HG02623 (cell line): ENCODE measurements around the gene ZNF469.

ENCODE experiments used
- ATAC-seq: cut with Tn5 transposase; IDR thresholded peaks from one replicate; pipeline ENCODE4 v1.9.1; 2021; ENCODE audit warnings: moderate library complexity; ENCODE audit not compliant: unreplicated experiment

Gene ZNF469

DNA sequence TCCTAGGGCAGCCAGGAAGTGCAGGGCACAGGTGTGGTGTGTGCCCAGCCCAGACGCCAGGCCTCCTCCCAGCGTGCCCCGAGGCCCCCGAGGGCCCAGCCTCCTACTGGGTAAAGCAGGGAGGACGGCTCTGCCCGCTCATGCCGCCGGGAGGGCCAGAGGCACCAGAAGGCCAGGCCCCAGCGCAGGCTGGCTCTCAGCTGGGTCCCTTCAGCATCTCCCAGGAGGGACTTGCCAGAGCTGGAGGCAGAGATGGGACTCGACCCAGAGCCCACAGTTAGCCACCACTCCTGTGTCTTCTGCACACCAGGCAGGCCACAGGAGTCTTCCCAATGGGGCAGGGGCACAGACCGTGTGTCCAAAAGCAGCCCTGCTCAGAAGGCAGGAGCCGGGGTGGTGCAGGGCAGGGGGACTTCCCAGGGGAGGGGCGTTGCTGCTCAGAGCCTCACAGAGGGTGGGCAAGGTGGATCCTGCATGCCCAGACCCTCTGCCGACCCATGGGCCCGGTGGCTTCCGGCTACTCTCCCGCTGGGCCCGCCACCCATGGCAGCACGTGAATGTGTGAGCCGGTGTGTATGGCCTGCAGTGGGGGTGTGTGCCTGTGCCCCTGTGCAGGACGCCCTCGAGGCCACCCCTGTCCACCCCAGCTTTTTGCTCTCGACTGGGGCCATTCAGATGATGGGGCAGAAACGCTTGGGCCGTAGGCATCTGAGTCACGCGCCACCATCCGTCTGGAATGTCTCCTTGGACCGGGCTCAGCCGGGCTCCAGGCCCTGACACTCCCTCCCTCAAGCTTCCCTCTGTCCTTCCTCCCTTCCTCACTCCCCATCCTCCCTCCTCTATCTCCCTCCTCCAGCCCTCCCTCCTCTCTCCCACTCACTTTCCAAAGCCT, 5.7 kb upstream of the ZNF469 start:
- ATAC-seq, result no peak

DNA sequence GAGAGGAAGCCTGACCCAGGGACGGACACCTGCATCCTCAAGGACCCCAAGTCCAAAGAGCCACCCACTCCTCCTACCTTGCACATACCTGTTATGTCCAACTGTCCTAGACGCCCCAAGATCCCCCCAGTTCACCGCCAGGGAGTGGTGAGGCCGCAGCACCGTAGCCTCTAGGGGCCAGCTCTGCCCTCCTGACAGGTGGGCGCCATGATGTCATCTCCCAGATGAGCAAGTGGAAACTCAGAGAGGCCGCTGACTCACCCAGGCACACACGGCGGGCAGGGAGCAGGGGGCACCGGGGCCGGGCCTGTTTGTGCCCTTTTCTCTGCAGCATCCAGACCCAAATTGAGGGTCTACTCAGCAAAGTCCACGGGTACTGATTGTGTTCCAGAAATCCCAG, 4.8 kb upstream of the ZNF469 start:
- ATAC-seq, result no peak

DNA sequence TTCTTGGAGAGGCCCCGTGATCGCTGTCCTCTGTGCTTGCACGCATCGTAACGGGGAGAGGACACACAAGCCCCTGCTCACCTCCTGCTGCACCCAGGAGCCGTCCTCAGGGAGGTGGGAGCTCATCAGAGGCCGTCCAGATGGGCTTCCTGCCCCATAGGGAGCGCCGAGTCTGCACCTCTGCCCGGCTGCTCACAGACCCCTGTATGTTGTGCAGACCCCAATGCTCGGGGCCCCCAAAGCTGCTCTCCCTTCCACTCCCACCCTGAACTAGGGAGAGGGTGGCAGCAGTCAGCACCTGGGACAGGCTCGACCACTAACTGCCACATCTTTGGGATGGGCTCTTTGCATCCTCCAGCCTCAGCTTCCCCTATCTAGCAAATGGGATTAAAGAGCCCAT, 4.4 kb upstream of the ZNF469 start:
- ATAC-seq, result no peak

DNA sequence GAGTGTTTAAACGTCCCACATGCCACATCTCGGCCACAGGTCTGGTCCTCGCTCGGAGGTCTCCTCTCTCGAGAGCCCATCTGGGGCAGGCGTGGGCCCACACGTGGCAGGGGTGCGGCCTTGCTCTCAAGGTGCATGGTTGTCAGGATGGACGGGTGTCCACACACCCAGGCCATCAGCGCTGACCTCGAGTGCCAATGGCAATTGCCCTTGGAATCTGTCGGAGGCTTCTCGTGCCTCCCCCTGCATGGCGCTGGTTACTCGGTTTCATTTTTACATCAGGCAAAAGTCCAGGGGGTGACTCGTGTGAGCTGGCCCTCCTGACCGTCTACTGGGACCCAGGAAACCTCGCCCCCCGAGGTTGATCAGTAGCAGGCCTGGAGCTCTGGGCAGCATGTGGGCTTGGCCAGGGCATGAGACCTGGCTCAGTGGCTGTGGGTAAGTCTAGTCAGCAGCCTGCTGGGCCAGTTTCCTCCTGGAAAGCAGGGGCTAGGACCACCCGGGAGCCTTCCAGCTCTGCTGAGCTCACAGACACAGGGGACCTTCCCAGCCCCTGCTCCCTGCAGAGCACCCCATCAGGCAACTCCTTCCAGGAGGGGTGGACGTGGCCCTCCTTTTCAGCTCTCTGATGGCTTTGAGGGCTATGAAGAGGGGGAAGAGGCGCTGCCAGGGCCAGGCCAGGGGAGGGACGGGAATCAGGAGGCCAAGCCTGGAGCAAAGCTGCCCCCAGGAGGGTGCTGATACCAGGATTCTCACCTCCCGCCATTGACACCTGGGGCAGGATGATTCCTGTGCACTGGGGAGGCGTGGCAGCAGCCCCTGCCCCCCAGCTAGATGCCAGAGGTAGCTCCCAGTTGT, 3.7 kb upstream of the ZNF469 start:
- no peak for ATAC-seq

DNA sequence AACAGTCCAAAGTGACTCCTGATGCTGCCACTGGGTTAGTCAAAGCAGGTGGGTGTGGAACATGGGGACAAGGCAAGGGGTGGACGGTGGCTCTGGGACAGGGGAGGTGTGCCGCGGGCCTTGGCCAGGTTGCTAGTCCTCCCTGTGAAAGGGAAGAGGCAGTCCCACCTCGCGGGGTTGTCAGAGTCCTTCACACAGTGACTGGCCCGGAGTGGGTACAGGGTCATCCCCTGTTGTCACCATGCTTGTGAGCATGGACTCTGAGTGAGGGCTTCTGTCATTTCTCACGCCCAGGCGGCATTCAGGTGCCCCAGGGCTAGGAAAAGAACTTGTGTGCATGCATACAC, 3.1 kb upstream of the ZNF469 start:
- ATAC-seq, result no peak

DNA sequence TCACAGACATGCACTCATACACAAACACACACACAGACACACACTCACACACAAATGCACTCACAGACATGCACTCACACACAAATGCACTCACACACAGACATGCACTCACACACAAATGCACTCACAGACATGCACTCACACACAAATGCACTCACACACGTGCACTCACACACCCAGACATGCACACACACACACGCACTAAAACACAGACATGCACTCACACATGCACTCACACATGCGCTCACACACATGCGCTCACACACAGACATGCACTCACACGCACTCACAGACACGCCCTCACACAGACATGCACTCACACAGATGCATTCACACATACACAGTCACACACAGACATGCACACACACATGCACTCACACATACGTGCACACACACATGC, 2.7 kb upstream of the ZNF469 start:
- no peak for ATAC-seq

DNA sequence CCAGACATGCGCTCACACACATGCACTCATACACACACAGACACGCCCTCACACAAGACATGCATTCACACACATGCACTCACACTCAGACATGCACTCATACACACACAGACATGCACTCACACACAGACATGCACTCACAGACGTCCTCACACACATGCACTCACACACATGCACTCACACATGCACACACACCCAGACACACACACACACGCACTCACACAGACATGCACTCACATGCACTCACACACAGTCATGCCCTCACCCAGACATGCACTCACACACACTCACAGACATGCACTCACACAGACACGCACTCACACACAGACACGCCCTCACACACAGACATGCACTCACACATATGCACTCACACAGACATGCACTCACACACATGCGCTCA, 2.1 kb upstream of the ZNF469 start:
- ATAC-seq, result no peak

DNA sequence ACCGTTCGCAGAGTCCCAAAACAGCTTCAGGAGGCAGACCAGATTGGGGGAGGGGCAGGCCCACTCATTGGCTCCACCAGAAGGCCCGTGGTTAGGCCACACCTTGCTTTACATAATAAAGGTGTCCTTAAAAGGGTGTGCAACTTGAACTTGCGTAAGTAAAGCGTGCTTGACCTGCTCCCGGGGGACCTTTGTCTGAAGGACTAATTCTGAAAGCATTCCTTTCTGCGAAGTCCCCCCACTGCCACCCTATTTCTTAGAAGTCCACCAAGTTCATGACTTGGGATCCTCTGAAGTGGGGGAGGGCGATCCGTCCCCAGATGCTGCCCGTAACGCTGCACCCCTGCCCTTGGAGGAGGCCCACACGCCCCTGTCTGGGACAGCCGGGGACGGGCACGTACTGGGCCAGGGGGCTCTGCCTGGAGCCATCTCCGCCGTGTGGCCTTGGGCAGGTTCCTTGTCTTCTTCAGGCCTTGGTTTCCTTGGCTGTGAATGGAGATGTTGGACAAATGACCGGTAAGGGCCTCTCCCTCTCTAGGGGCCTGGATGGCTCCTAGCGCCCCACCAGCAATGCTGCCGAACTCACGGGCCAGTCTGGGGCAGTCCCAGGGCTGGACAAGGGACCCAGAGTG, 823 bp upstream of the ZNF469 start:
- no peak for ATAC-seq

DNA sequence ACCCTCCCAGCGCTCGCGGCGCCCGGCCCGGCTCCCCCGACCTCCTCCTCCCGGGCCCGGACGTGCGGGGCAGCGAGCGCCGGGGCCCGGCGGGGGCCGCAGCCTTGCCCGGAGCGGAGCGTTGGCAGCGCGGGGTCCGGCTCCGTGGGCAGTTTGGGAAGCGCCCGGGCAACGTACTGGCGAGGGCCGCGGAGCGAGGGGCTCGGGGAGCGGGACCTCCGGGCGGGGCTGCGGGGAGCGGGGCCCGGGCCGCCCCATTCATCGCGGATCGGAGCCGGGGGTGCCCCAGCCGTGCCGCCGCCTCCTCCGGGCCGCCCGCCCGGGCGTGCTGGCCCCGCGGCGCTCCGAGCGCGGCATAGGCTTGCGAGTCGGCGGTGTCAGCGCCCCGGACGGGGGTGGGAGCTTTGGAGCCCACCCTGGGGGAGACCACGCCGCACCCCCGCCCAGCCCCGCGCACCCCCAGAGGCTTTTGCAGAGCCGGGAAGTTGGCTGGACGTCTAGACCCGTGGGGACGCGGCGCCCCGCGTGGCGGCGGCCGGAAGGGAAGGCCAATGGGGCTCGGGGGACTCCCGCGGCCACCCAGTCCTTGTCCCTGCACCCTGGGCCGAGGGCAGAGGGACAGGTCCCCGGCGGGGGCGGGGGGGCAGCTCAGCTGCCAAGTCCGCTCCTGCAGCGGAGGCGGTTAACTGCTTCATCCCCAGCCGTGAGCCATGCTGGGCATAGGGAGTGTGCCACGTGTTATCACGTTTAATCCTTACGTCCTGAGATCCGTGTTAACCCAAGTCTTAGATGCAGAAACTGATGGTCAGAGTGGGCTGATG, 852 bp downstream of the ZNF469 start:
- no peak for ATAC-seq

DNA sequence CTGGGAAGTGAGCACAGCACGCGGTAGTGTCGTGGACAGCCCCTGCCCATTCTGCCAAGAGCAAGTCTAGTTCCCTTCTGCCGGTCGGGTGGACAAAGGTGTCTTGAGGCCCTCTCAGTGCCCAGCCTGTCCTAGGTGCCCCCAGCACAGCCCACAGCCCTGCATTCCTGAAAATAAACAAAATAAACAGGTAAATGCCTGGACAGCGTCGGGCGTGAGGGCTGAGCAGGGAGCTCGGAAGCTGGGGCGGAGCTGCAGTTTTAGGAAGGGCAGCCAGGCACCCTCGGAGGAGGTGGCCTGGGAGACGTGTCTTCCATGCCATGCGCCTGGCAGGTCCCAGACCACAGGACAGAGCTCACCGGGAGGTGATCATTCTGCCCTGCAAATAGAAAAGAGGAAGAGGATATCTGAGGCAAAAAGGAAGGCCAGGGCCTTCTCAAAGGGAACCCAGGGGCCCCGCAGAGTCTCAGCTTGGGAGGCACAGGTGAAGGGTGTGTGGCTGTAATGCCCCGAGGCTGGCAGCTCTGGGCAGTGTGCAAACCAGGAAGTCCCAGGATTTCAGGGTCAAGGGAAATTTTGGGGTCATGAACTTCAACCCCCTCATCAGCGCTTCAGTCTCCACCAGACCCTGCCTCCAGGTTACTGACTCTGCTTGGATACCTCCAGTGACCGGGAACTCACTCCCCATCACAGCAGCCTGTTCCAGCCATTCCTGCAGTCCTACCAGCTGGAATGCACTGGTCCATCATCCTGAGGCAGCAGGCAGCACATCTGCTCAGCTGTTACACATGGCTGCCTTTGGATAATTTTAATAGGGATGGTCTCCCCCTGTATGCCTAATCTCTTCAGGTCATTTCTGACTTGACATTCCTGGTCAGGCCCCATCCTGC, 1.7 kb downstream of the ZNF469 start:
- ATAC-seq, result no peak

DNA sequence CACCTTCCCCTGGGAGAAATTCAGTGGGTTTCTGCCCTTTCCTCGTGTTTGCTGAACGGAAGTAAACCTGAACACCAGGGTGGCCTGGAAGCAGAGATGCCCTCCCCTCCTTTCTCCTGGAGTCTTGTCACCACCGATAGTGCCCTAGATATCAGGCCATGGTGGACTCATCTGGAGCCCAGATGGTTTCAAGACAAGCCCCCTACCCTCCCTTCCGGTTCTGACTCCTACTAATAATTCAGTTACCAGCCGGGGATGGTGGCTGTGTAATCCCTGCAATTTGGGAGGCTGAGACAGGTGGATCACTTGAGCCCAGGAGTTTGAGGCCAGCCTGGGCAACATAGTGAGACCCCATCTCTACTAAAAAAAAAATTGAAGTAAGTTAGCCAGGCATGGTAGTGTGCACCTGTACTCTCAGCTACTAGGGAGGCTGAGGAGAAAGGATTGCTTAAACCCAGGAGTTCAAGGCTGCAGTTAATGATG, 2.4 kb downstream of the ZNF469 start:
- no peak for ATAC-seq

DNA sequence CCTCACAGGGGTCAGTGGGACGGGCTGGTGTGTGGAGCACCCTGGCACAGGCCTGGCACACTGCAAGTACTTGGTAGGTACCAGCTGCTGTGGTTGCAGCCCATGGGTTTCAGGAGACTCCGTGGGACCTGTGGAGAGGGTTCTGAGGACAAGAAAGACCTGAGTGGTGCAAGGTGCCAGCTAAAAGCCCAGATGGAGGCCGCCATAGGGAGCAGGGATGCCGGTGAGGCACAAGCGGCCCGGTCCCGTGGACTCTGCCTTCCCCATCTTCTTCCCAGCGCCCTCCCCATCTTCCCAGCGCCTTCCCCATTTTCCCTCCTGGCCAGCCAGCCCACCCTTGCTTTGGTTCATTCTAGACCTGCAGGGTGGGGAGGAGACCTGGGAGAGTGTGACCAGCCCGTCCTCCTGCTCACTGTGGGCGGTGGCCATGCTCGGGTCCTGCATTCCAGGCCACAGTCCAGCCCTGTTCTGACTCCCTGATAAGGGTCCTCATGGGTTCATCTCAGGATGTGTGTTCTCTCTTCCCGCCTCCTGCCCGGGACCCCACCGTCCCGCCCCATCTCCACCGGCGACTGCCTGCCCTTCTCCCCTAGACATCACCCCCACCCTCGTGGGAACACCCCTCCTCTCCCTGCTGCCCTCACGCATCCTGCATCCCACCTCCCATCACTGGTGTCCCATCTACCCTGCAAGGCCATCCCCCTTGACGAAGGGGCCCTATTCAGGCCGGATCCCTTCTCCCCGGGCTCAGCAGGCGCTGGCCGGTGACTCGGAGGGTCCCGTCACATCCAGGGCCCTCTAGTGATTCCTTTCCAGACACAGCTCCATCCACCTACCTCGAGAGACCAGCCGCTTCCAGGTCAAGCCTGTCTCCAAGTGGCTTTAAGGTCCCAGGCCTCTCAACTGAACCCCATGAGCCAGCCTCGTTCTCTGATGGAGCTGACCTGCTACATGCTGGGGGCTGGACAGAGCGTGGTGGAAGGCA, 3.4 kb downstream of the ZNF469 start:
- no peak for ATAC-seq

DNA sequence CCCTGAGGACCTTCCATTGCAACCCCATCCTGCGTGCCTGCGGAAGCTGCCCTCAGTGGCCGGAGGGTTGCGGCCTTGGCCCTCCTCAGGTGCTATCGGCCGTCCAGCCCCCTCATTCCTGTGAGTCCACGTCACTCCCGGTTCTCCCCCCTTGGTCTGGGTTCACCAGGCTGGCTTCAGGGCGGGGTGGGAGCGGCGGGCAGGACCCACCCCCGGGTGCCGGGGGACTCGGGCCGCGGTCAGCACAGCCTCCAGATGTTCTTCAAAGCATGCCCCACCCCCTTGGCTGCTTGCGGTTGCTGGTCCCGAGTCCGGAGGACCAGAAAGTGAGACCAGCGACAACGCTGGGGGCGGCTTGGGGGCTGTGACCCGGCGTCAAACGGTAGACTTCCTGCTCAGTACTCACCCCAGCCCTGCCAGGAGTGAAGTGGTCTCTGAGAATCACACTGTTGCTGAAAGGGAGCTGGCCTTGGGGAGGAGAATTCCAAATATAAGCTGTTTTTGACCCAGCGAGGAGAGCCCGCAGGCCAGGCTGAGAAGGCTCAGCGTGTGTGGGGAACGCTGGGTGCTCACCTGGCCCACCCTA, 4.5 kb downstream of the ZNF469 start:
- ATAC-seq, result no peak

DNA sequence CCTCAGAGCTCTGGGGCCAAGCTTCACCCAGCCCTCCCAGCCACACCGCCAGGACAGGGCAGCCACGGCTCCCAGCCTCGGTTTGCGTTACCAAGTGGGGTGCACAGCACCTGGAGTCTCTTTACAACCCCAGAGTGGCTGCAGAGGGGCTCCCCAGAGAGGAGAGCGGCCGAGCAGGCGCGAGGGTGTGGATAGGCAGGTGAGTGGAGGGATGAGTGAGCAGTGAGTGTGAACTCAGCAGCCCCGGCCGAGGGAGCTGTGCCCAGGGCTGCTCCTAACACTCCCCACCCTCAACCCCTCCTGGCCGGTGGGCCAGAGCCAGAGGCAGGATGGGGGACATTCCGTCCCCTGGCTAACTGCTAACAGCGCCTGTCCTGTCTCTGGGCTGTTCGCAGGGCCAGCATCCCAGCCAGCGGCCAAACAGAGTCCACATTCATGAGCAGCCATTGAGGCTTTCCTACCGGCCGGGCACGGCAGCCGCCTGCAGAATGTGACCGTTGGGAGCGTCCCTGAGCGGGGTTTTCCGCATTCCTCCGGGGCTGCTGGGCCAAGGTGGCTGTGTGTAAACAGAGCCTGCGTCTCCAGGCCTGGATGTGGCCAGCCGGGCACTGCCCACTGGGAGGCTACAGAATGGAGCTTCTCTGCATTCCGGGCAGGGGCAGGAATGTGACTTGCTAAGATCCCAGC, 5.3 kb downstream of the ZNF469 start:
- no peak for ATAC-seq

DNA sequence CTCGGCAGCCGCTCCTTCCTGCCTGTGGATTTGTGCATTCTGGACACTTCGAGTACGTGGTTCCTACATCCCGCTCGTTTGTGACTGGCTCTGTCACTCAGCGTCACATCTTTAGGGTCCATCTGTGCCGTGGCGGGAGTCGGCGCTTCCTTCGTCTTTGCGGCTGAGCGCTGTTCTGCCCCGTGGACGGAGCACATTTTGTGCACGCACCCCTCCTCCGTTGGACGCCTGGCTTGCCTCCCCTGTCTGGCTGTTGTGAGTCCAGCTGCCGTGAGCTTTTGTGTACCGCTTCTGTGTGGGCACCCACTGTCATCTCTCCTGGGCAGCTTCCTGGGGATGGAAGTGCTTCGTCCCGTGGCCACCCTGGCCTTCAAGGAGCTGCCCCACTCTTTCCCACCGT, 6.4 kb downstream of the ZNF469 start:
- no peak for ATAC-seq

DNA sequence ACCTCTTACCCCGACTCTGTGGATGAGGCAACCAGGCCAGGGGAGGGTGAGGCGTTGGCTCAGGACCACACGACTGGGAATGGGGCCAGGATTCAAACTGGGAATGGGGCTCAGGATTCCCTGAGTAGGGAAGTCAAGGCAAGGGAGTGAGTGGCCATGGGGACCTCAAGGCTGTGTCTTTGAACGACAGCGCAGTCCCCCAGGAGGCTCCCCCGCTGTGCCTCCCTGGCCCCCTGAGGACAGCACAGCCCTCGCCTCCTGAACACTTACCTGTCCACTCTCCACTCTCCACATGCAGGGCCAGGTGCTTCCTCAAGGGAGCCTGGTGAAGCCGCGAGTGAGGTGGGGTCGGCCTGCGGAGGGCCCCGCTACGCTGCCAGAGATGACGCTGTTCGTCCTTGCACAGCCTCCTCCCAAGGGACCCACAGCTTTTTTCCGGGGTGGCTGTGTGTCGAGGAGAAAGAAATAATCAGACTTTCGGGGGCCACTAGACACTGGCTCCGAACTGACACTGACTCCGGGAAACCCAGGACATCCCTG, 6.9 kb downstream of the ZNF469 start:
- ATAC-seq, result no peak

DNA sequence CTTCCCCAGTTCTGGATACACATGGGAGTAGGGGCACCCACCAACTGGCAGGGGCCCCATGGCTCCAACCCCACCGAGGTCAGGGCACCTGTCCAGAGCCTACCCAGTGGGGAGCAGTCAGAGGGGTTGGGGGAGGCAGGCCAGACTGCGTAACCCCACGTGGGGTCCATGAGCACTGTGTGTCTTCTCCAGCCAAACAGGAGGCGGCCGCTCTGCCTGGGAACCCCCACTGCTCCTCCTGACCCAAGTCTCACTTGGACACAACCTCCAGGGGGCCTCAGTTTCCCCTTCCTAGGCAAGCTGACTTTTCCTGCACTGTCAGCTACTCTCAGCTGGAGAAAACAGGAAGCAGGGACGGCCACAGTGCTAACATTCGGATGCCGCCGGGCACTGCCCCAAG, 7.5 kb downstream of the ZNF469 start:
- ATAC-seq, result no peak
